ENCODE data around the gene BCL2L13. TPM values are rescaled to one million over a fixed set of nuclear protein-coding genes. Genes with fewer than 3 reads are reported as not detected.

The BCL2L13 gene
- total RNA-seq, 2 donors from 2014 or later, result 37.5 to 44.2 TPM

- Histone ChIP-seq H3K9me3 (ENCODE audit: control insufficient read depth, low read length) (no peaks in the 10 kb centered on the region), H3K27me3 (ENCODE audit: control insufficient read depth, insufficient read depth, low read length, poor library complexity, severe bottlenecking) (no peaks in the 10 kb centered on the region), H3K4me1 (ENCODE audit: control insufficient read depth, insufficient read depth, low read length) (no peaks in the 10 kb centered on the region), H3K27ac (ENCODE audit: low read depth, low read length) (no peak overlapping the region), H3K36me3 (ENCODE audit: control insufficient read depth, insufficient read depth, low read length) (peaks cover 60% of the 10 kb centered on the region), H3K4me3 (ENCODE audit: low read length) (no peak overlapping the region), H3K9ac (ENCODE audit: extremely low read depth, low read length, poor library complexity, severe bottlenecking) (no peak overlapping the region)
- Mint-ChIP-seq H3K36me3 (ENCODE audit: low read depth) (peaks cover 67% of the 10 kb centered on the region), H3K27ac (peak overlapping the region; percentile 14), H3K9me3 (no peaks in the 10 kb centered on the region), H3K27me3 (ENCODE audit: insufficient read depth) (no peaks in the 10 kb centered on the region), H3K4me3 (no peak overlapping the region), H3K4me1 (peaks cover 6% of the 10 kb centered on the region)
- WGBS, 2 experiments (ENCODE audit: insufficient coverage in 1 of 2, insufficient read length in 1 of 2), result 92 to 97% methylated on average over 2 to 5 of the region's 5 CpGs
- no peak for TF ChIP-seq CTCF (conservative IDR thresholded peaks at IDR 0.05)
- no peak for DNase-seq
Measured at GRCh38 chr22:17590586-17590985, 48.0 kb upstream of the BCL2L13 start.

GRCh38 chr22:17592201-17592600 is 46.4 kb upstream of the BCL2L13 start:
- no peak for TF ChIP-seq CTCF (conservative IDR thresholded peaks at IDR 0.05)
- peaks cover 10% of the 10 kb centered on the region for H3K9me3 Mint-ChIP-seq
- no peak overlapping the region for H3K27ac Mint-ChIP-seq
- H3K36me3 Mint-ChIP-seq (ENCODE audit: low read depth), result peaks cover 82% of the 10 kb centered on the region
- Histone ChIP-seq H3K4me1 (ENCODE audit: control insufficient read depth, insufficient read depth, low read length) (no peaks in the 10 kb centered on the region), H3K9ac (ENCODE audit: extremely low read depth, low read length, poor library complexity, severe bottlenecking) (no peak overlapping the region), H3K27ac (ENCODE audit: low read depth, low read length) (no peak overlapping the region), H3K36me3 (ENCODE audit: control insufficient read depth, insufficient read depth, low read length) (peaks cover 74% of the 10 kb centered on the region), H3K9me3 (ENCODE audit: control insufficient read depth, low read length) (peaks cover 12% of the 10 kb centered on the region), H3K4me3 (ENCODE audit: low read length) (no peak overlapping the region), H3K27me3 (ENCODE audit: control insufficient read depth, insufficient read depth, low read length, poor library complexity, severe bottlenecking) (no peaks in the 10 kb centered on the region)
- WGBS, 2 experiments (ENCODE audit: insufficient coverage in 1 of 2, insufficient read length in 1 of 2), result 93 to 94% methylated on average over 4 to 5 of the region's 5 CpGs
- no peak overlapping the region for H3K4me3 Mint-ChIP-seq
- H3K27me3 Mint-ChIP-seq (ENCODE audit: insufficient read depth), result no peaks in the 10 kb centered on the region
- no peak for DNase-seq
- H3K4me1 Mint-ChIP-seq, result peaks cover 6% of the 10 kb centered on the region

- Histone ChIP-seq H3K27me3 (ENCODE audit: control insufficient read depth, insufficient read depth, low read length, poor library complexity, severe bottlenecking) (no peaks in the 10 kb centered on the region), H3K9ac (ENCODE audit: extremely low read depth, low read length, poor library complexity, severe bottlenecking) (no peak overlapping the region), H3K27ac (ENCODE audit: low read depth, low read length) (no peak overlapping the region), H3K4me1 (ENCODE audit: control insufficient read depth, insufficient read depth, low read length) (no peaks in the 10 kb centered on the region), H3K4me3 (ENCODE audit: low read length) (no peak overlapping the region), H3K36me3 (ENCODE audit: control insufficient read depth, insufficient read depth, low read length) (peaks cover 89% of the 10 kb centered on the region), H3K9me3 (ENCODE audit: control insufficient read depth, low read length) (peaks cover 24% of the 10 kb centered on the region)
- no peaks in the 10 kb centered on the region for H3K27me3 Mint-ChIP-seq (ENCODE audit: insufficient read depth)
- H3K4me3 Mint-ChIP-seq, result no peak overlapping the region
- TF ChIP-seq CTCF (conservative IDR thresholded peaks at IDR 0.05), result no peak
- H3K4me1 Mint-ChIP-seq, result peaks cover under 1% of the 10 kb centered on the region
- peak overlapping the region; percentile 39 for H3K27ac Mint-ChIP-seq
- no peak for DNase-seq
- H3K9me3 Mint-ChIP-seq, result peaks cover 12% of the 10 kb centered on the region
- H3K36me3 Mint-ChIP-seq (ENCODE audit: low read depth), result peaks cover 92% of the 10 kb centered on the region
- 99 to 100% methylated on average over 1 to 6 of the region's 6 CpGs for WGBS, 2 experiments (ENCODE audit: insufficient coverage in 1 of 2, insufficient read length in 1 of 2)
Measured at GRCh38 chr22:17596226-17596625, 42.3 kb upstream of the BCL2L13 start.

Measured in endodermal cell (in vitro differentiated cells).